SJCRH30 (cell line): ENCODE data around the gene SETD3. TPM values are rescaled to one million over a fixed set of nuclear protein-coding genes. Genes with fewer than 3 reads are reported as not detected.

Experiments
- DNase-seq, 2 experiments: peaks; one replicate each; pipeline ENCODE4 v3.0.0-alpha.2; 2015 to 2020
- H3K27ac ChIP-seq: fragments of 250-450 bp; sonication (Bioruptor Pico); 2 replicates; pipeline ENCODE4 v1.5.1; 2020; ENCODE audit warnings: mild to moderate bottlenecking, moderate library complexity
- H3K27me3 ChIP-seq: fragments of 250-450 bp; sonication (Bioruptor Pico); 2 replicates; pipeline ENCODE4 v1.5.1; 2020; ENCODE audit warnings: mild to moderate bottlenecking, moderate library complexity
- H3K36me3 ChIP-seq: fragments of 250-450 bp; sonication (Bioruptor Pico); 2 replicates; pipeline ENCODE4 v1.5.1; 2020; ENCODE audit warnings: mild to moderate bottlenecking, moderate library complexity
- H3K4me1 ChIP-seq: fragments of 250-450 bp; sonication (Bioruptor Pico); 2 replicates; pipeline ENCODE4 v1.5.1; 2020; ENCODE audit warnings: mild to moderate bottlenecking, moderate library complexity
- H3K4me3 ChIP-seq: fragments of 250-450 bp; sonication (Bioruptor Pico); 2 replicates; pipeline ENCODE4 v1.5.1; 2020; ENCODE audit warnings: mild to moderate bottlenecking, moderate library complexity
- H3K9me3 ChIP-seq: fragments of 250-450 bp; sonication (Bioruptor Pico); replicated peaks from 2 replicates; pipeline ENCODE4 v1.5.1; 2020; ENCODE audit warnings: mild to moderate bottlenecking, moderate library complexity
- total RNA-seq: library from RNA; depleted of rRNA; stranded (reverse); fragments of >200 nt; shearing (Covaris generic); gene quantifications from 2 replicates; pipeline ENCODE4 v1.2.3, GENCODE V29; 2014

SETD3 gene
- total RNA-seq, 1 experiment from 2014 or later: 79.4 TPM

DNA sequence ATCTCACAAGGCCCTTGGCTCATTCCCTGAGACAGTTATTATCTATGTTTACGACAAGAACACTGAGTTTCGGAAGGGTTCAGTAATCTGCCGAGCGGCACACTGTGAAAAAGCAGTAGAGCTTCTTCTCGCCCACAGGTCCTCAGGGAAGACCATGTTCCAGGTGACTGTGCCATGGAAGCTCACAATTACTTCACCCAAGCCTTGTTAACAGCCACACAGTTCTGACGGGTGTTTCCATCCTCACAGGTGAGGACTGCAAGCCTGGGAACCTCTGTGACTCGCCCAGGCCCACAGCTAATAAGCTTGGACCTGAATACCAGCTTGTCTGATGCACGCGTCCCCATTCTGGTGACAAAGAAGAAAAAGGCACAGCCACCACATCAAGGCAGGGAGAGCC, 15.4 kb downstream of the SETD3 start:
- H3K9me3 ChIP-seq: no peaks in the 10 kb centered on the region
- no peak overlapping the region for H3K4me3 ChIP-seq
- H3K27me3 ChIP-seq: no peaks in the 10 kb centered on the region
- H3K27ac ChIP-seq: no peak overlapping the region
- peaks cover 9% of the 10 kb centered on the region for H3K4me1 ChIP-seq
- peaks cover 3% of the 10 kb centered on the region; the same call in 1 of the 2 replicates for H3K36me3 ChIP-seq
- DNase-seq: no peak

GRCh38 chr14:99463974-99464373, 16.7 kb downstream of the SETD3 start:
- DNase-seq: no peak
- Histone ChIP-seq H3K36me3 (peaks cover 3% of the 10 kb centered on the region; the same call in 1 of the 2 replicates), H3K4me1 (peaks cover 9% of the 10 kb centered on the region), H3K9me3 (no peaks in the 10 kb centered on the region), H3K27ac (no peak overlapping the region), H3K27me3 (no peaks in the 10 kb centered on the region), H3K4me3 (no peak overlapping the region)

GRCh38 chr14:99462210-99462609, 18.4 kb downstream of the SETD3 start:
- H3K27me3 ChIP-seq: no peaks in the 10 kb centered on the region
- H3K36me3 ChIP-seq: peaks cover 7% of the 10 kb centered on the region
- no peak for DNase-seq
- H3K9me3 ChIP-seq: no peaks in the 10 kb centered on the region
- no peak overlapping the region for H3K27ac ChIP-seq
- peaks cover 1% of the 10 kb centered on the region for H3K4me1 ChIP-seq
- no peak overlapping the region for H3K4me3 ChIP-seq

DNA sequence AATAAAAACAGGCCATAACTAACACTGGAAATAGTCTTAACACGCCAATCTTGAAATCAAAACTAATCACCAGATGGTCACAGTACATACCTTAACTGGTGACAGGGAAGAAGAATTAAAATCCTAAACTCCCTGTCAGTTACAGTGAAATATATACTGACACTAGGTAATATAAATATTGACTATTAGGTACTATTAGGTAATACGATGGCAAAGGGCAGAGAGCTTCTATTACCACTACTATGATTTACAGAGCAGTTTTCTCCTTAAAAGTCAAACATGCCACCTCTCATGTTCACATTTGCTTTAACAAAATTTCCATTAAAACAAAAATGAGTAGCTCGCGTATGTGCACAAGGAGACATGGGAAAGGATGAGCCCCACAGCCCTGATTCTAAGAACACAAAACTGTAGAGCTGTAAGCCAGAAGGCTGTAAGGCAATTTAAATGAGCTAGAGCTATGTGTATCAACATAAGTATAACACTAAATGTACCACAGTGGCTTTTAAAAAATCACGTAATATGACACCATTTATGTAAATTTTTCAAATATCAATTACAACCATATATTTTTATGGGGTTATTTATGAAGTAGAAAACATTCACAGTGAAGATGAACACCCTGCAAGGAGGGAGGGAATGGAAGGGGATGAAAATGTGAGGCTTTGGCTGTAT, 19.1 kb downstream of the SETD3 start:
- DNase-seq: no peak
- Histone ChIP-seq H3K9me3 (no peaks in the 10 kb centered on the region), H3K4me3 (no peak overlapping the region), H3K27me3 (no peaks in the 10 kb centered on the region), H3K36me3 (peaks cover 7% of the 10 kb centered on the region), H3K27ac (no peak overlapping the region), H3K4me1 (no peaks in the 10 kb centered on the region)

DNA sequence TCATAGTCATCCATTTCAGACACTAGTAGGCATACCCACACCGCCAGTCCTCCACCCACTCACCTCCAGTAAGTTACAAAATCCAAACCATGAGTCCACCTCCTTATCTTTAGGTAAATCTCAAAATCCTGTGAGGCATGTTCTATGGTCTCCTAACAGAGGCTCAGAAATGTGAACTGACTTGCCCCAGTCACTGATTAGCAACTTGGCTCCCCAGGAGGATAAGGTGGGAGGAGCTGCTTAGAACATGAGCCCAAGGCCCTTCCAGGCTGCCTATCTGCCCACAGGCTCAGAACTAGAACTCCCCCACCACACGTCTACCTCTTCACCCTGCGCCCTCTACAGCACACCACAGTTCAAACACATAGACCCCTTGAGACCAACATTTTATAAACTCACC, 19.9 kb downstream of the SETD3 start:
- DNase-seq: no peak
- Histone ChIP-seq H3K9me3 (no peaks in the 10 kb centered on the region), H3K4me3 (no peak overlapping the region), H3K27me3 (no peaks in the 10 kb centered on the region), H3K36me3 (peaks cover 9% of the 10 kb centered on the region), H3K4me1 (no peaks in the 10 kb centered on the region), H3K27ac (no peak overlapping the region)

DNA sequence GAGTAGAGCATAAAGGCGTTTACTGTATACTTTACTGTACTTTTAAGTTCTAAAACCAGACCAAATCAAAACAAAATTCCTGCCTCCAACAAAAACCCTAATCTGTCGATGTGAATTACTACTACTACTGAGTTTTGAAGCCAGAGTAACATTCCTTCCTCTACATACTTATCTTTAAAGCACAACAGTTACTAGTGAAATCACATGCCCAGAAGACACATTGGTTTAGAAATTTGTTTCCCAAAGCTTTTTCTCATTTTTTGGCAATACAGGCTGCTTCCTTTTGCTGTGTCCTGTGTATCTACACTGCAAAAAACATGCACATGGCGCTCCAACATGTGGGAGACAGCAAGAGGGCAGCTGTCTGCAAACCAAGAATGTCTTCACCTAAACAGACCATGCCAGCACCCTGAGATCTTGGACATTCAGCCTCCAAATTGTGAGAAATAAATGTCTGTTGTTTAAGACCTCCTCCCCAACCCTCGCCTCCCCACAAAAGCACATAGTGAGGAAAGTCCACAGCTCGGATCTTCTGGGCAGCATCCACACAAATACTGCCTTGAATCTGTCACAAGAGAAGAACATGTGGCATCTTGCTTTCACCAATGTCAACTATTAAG, 21.1 kb downstream of the SETD3 start:
- H3K9me3 ChIP-seq: no peaks in the 10 kb centered on the region
- H3K27me3 ChIP-seq: no peaks in the 10 kb centered on the region
- DNase-seq: no peak
- H3K27ac ChIP-seq: no peak overlapping the region
- no peaks in the 10 kb centered on the region for H3K4me1 ChIP-seq
- H3K4me3 ChIP-seq: no peak overlapping the region
- H3K36me3 ChIP-seq: peaks cover 12% of the 10 kb centered on the region

- peaks cover 16% of the 10 kb centered on the region for H3K36me3 ChIP-seq
- H3K27ac ChIP-seq: no peak overlapping the region
- H3K4me1 ChIP-seq: no peaks in the 10 kb centered on the region
- H3K27me3 ChIP-seq: no peaks in the 10 kb centered on the region
- no peak overlapping the region for H3K4me3 ChIP-seq
- no peaks in the 10 kb centered on the region for H3K9me3 ChIP-seq
- no peak for DNase-seq
Measured at GRCh38 chr14:99454246-99454645, 26.4 kb downstream of the SETD3 start.

- Histone ChIP-seq H3K4me3 (no peak overlapping the region), H3K27me3 (no peaks in the 10 kb centered on the region), H3K4me1 (no peaks in the 10 kb centered on the region), H3K36me3 (peaks cover 18% of the 10 kb centered on the region; the same call in 1 of the 2 replicates), H3K27ac (no peak overlapping the region), H3K9me3 (no peaks in the 10 kb centered on the region)
- no peak for DNase-seq
Measured at GRCh38 chr14:99452968-99453367, 27.7 kb downstream of the SETD3 start.

GRCh38 chr14:99451234-99451633, 29.4 kb downstream of the SETD3 start:
- Histone ChIP-seq H3K9me3 (no peaks in the 10 kb centered on the region), H3K36me3 (peaks cover 18% of the 10 kb centered on the region), H3K27ac (no peak overlapping the region), H3K27me3 (no peaks in the 10 kb centered on the region), H3K4me1 (no peaks in the 10 kb centered on the region), H3K4me3 (no peak overlapping the region)
- DNase-seq: no peak

GRCh38 chr14:99450266-99450665, 30.4 kb downstream of the SETD3 start:
- no peak overlapping the region for H3K4me3 ChIP-seq
- no peak overlapping the region for H3K27ac ChIP-seq
- no peaks in the 10 kb centered on the region for H3K9me3 ChIP-seq
- DNase-seq: no peak
- no peaks in the 10 kb centered on the region for H3K4me1 ChIP-seq
- peaks cover 18% of the 10 kb centered on the region for H3K36me3 ChIP-seq
- no peaks in the 10 kb centered on the region for H3K27me3 ChIP-seq

DNA sequence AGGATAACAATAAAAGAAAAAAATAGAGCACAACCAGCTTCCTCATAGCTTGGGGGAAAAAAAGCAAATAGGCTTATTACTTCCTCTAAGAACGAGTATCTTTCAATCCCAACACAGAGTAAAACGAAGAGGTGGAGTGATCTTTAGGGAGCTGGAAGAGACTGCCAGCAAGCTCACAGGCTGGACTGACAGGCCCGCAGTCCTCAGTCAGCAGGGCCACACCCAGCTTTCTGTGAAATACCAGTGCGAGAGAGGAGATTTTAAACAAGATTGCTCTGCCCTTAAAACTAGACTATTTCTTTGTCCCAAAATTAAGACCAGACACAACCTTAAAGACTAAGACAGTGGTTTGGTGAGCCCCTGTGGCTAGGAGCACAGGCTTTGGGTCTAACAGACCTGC, 32.9 kb downstream of the SETD3 start:
- Histone ChIP-seq H3K27ac (no peak overlapping the region), H3K4me1 (no peaks in the 10 kb centered on the region), H3K36me3 (peaks cover 15% of the 10 kb centered on the region), H3K27me3 (no peaks in the 10 kb centered on the region), H3K4me3 (no peak overlapping the region), H3K9me3 (no peaks in the 10 kb centered on the region)
- DNase-seq: no peak

DNA sequence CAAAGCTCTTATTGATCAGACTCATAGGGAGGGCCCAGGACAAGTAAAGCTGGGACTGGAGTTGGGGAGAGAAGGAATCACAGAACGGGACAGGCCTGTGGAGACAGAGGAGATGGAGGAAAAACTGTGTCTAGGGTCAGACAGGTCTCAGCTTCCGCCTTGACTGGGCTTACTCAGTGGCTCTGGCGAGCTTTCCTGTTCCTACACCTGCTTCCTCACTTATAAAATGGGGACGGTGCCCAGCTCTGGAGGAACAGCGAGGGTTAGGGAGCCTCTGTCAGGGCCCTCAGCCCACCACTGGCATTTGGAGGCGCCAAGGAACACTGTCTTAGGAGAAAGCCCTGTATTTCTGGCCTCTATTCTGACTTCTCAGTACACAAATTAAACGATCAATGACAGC, 34.7 kb downstream of the SETD3 start:
- Histone ChIP-seq H3K9me3 (no peaks in the 10 kb centered on the region), H3K4me3 (no peak overlapping the region), H3K4me1 (no peaks in the 10 kb centered on the region), H3K27ac (no peak overlapping the region), H3K27me3 (no peaks in the 10 kb centered on the region), H3K36me3 (peaks cover 15% of the 10 kb centered on the region)
- no peak for DNase-seq

DNA sequence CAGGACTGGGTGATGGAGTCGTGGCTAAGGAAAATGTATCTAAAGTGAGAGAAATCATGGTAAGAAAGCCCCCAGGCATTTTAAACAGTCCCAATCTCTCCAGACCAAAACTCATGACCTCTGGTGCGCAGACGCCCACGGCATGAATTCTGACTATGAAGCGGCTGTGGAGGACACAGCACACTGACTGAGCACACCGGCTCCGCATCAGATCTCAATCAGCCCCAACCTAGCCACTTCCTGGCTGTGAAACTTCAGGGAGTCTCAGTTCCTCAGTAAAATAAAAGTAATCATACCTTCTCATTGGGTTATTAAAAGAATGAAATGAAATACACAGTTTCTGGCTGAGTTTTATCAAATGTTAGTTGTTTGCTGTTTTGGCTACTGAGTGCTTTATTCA, 38.7 kb downstream of the SETD3 start:
- no peak for DNase-seq
- H3K4me1 ChIP-seq: no peaks in the 10 kb centered on the region
- H3K4me3 ChIP-seq: no peak overlapping the region
- H3K9me3 ChIP-seq: no peaks in the 10 kb centered on the region
- H3K27ac ChIP-seq: no peak overlapping the region
- H3K36me3 ChIP-seq: peaks cover 5% of the 10 kb centered on the region
- H3K27me3 ChIP-seq: no peaks in the 10 kb centered on the region

DNA sequence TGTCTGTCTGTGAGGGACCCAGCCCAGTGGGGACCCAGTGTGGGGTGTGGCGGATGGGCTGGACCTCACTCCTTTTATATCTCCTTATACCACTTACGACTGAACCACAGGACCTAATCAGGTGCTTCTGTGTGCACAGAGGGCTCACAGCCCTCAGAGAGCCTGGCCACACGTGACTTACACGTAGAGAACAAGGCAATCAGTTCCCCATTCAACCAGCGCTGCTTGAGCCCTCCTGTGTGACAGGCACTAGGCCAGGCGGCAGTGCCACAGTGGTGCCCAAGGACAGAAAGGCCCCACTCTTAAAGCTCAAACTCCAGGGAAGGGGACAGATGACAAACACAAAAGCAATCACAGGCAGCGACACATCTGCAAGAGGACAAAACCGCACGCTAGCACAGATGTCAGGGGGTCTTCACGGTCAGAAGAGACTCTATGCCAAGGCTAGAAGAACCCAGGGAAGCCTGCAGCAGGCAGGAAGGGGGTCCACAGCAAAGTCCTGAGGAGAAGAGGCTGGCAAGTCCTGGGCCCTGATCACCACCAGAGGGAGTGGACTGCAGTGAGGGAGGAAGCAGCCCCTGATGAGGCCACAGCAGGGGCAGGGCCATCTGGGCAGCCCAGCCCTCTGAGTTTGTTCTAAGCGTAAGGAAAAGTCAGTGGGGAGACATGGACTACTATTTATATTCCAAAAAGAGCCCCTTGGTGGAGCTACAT, 39.3 kb downstream of the SETD3 start:
- Histone ChIP-seq H3K36me3 (peaks cover 5% of the 10 kb centered on the region), H3K4me1 (no peaks in the 10 kb centered on the region), H3K27ac (no peak overlapping the region), H3K27me3 (no peaks in the 10 kb centered on the region), H3K4me3 (no peak overlapping the region), H3K9me3 (no peaks in the 10 kb centered on the region)
- no peak for DNase-seq

- H3K27me3 ChIP-seq: no peaks in the 10 kb centered on the region
- no peak overlapping the region for H3K27ac ChIP-seq
- H3K4me3 ChIP-seq: no peak overlapping the region
Measured at GRCh38 chr14:99440278-99440677, 40.4 kb downstream of the SETD3 start.

More at GRCh38 chr14:99440278-99440677, 40.4 kb downstream of the SETD3 start:
- no peaks in the 10 kb centered on the region for H3K9me3 ChIP-seq
- no peaks in the 10 kb centered on the region for H3K4me1 ChIP-seq
- peaks cover 5% of the 10 kb centered on the region for H3K36me3 ChIP-seq
- DNase-seq: no peak
